ENCODE measurements around the gene DCAF12.

Gene DCAF12

GRCh38 chr9:34037626-34038025 is 88.9 kb downstream of the DCAF12 start:
- POLR2A ChIA-PET: no interaction called here
- CTCF ChIA-PET: interaction anchor here (0.6 to 1.1 kb wide), 2 partner anchors 36 to 220 kb away, joined by 3 read pairs; no protein-coding TSS in a partner anchor
- no peak for DNase-seq (ENCODE audit: low read depth, low spot score)
- no peak overlapping the region for H3K4me3 ChIP-seq (ENCODE audit: low read depth, low read length)
- no peak for TF ChIP-seq CTCF (IDR thresholded peaks at IDR 0.05; ENCODE audit: insufficient read depth, low read length, missing control alignments)

GRCh38 chr9:34036625-34037024 is 89.9 kb downstream of the DCAF12 start:
- H3K4me3 ChIP-seq (ENCODE audit: low read depth, low read length): no peak overlapping the region
- ChIA-PET POLR2A (no interaction called here), CTCF (no interaction called here)
- no peak for DNase-seq (ENCODE audit: low read depth, low spot score)
- no peak for TF ChIP-seq CTCF (IDR thresholded peaks at IDR 0.05; ENCODE audit: insufficient read depth, low read length, missing control alignments)
